HS-27A (cell line): ENCODE results near the gene CARS1.
A peak's percentile ranks its signal among the peaks of the same experiment; 100 is the strongest.

Experiments
- DNase-seq: peaks from one replicate; pipeline ENCODE4 v3.0.0-alpha.2; 2012; ENCODE audit warnings: low read depth, missing footprints

CARS1 gene

GRCh38 chr11:3008746-3009336 lies 48.4 kb downstream of the CARS1 start:
- DNase-seq: no peak

- no peak for DNase-seq
These were observed 49.7 kb downstream of the CARS1 start for GRCh38 chr11:3007404-3008010.

- DNase-seq: no peak
These were observed 50.5 kb downstream of the CARS1 start for GRCh38 chr11:3006505-3007260.

GRCh38 chr11:3004481-3004880 lies 52.7 kb downstream of the CARS1 start:
- no peak for DNase-seq

- no peak for DNase-seq
These were observed 53.6 kb downstream of the CARS1 start for GRCh38 chr11:3003396-3004231.

GRCh38 chr11:3002871-3003270 lies 54.4 kb downstream of the CARS1 start:
- DNase-seq: no peak

- no peak for DNase-seq
These were observed 54.8 kb downstream of the CARS1 start for GRCh38 chr11:3002351-3002861.

- no peak for DNase-seq
These were observed 55.7 kb downstream of the CARS1 start for GRCh38 chr11:3001496-3001895.

GRCh38 chr11:3000032-3000961 lies 56.9 kb downstream of the CARS1 start:
- DNase-seq: no peak

- no peak for DNase-seq
These were observed 57.7 kb downstream of the CARS1 start for GRCh38 chr11:2999464-2999998.

- DNase-seq: no peak
These were observed 59.0 kb downstream of the CARS1 start for GRCh38 chr11:2998073-2998850.

GRCh38 chr11:2997406-2997805 lies 59.8 kb downstream of the CARS1 start:
- no peak for DNase-seq

GRCh38 chr11:2996976-2997375 lies 60.2 kb downstream of the CARS1 start:
- no peak for DNase-seq

GRCh38 chr11:2995893-2996554 lies 61.2 kb downstream of the CARS1 start:
- no peak for DNase-seq

- DNase-seq: no peak
These were observed 62.1 kb downstream of the CARS1 start for GRCh38 chr11:2995031-2995561.

- DNase-seq: no peak
These were observed 62.9 kb downstream of the CARS1 start for GRCh38 chr11:2994336-2994730.

GRCh38 chr11:2992997-2993325 lies 64.3 kb downstream of the CARS1 start:
- no peak for DNase-seq

GRCh38 chr11:2992234-2992996 lies 64.8 kb downstream of the CARS1 start, which contains the start of gene NAP1L4:
Gene NAP1L4, minus strand, starts transcription at chr11:2992329. Its CDS starts 13,109 bp downstream, at chr11:2979220.
- peak; percentile 95 for DNase-seq
